AG09309 (cell line): Measurements from ENCODE around the gene ADGRV1.

Experiments used
- DNase-seq: peaks from one replicate; pipeline ENCODE4 v3.0.0-alpha.2; 2010; ENCODE audit warnings: low read depth
- H3K4me3 ChIP-seq: 2 replicates; pipeline ENCODE4 v1.5.1; 2011; ENCODE audit warnings: mild to moderate bottlenecking, low read depth, low read length, moderate library complexity; ENCODE audit not compliant: control insufficient read depth
- TF ChIP-seq, protein P1 (sequence below): IDR thresholded peaks from 2 replicates; pipeline ENCODE4 v1.5.1; 2011; ENCODE audit warnings: mild to moderate bottlenecking, low read depth, low read length, inconsistent platforms; ENCODE audit not compliant: insufficient read depth, control insufficient read depth; ENCODE audit errors: missing control alignments

ADGRV1 gene

DNA sequence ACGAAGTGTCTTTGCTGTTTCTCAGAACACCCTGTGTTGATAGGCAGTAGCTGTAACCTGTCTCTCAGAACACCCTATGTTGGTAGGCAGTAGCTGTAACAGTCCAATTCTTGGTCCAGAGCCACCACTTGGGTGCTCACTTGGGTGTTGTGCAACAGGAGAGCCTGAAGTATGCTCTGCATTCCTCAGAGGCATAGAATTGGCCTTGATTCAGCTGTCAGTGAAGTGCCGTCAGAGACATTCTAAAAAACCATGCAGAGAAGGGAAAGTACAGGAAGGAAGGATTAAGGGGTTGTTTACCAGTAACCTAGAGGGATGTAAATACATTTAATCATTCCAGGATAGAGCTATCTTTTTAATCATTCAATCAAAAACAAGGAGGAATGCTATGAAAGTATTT, 593.4 kb downstream of the ADGRV1 start:
- TF ChIP-seq, protein P1, sequence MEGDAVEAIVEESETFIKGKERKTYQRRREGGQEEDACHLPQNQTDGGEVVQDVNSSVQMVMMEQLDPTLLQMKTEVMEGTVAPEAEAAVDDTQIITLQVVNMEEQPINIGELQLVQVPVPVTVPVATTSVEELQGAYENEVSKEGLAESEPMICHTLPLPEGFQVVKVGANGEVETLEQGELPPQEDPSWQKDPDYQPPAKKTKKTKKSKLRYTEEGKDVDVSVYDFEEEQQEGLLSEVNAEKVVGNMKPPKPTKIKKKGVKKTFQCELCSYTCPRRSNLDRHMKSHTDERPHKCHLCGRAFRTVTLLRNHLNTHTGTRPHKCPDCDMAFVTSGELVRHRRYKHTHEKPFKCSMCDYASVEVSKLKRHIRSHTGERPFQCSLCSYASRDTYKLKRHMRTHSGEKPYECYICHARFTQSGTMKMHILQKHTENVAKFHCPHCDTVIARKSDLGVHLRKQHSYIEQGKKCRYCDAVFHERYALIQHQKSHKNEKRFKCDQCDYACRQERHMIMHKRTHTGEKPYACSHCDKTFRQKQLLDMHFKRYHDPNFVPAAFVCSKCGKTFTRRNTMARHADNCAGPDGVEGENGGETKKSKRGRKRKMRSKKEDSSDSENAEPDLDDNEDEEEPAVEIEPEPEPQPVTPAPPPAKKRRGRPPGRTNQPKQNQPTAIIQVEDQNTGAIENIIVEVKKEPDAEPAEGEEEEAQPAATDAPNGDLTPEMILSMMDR: no peak
- DNase-seq: peak; percentile 76
- H3K4me3 ChIP-seq: no peak overlapping the region

GRCh38 chr5:91154338-91154737, 595.7 kb downstream of the ADGRV1 start:
- TF ChIP-seq, protein P1: no peak
- no peak overlapping the region for H3K4me3 ChIP-seq
- DNase-seq: no peak

DNA sequence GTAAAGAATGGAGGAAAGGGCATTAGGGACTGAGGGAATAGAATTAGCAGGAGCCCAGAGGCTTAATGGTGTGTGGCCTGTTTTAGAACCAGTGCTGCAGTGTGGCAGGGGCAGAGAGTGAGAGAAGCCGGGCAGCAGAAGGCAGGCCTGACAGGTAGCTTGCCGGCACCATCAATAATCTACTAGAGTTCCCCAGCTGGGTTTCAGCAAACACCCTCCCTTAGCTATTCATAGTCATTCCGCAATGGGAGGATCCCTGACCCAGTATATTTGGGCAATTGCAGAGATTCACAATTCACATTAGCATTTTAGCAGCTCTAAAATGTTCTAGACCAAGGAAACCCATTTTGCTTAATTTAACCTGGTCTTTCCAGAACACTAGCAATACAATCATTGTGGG, 596.7 kb downstream of the ADGRV1 start:
- no peak for DNase-seq
- TF ChIP-seq, protein P1: no peak
- no peak overlapping the region for H3K4me3 ChIP-seq

GRCh38 chr5:91156242-91156641, 597.6 kb downstream of the ADGRV1 start:
- no peak overlapping the region for H3K4me3 ChIP-seq
- no peak for DNase-seq
- TF ChIP-seq, protein P1: no peak

DNA sequence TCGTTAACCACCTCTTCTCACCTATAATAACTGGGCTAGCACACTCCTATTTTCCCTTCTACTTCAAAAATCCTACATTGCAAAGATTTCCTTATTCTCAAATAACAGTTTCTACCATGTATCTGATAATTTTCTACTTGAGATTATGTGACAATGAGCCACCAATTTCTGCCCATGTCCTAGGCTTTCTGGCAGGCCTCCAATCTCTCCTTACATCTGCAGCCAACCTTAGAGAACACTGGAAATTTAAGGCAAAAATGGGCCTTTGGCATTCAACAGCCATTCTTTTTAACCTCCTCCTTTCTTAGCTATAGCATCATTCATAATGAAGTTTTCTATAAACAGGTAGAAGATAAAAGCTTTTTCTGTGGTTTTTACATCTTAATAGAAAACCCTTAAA, 599.4 kb downstream of the ADGRV1 start:
- no peak for DNase-seq
- TF ChIP-seq, protein P1: no peak
- no peak overlapping the region for H3K4me3 ChIP-seq

DNA sequence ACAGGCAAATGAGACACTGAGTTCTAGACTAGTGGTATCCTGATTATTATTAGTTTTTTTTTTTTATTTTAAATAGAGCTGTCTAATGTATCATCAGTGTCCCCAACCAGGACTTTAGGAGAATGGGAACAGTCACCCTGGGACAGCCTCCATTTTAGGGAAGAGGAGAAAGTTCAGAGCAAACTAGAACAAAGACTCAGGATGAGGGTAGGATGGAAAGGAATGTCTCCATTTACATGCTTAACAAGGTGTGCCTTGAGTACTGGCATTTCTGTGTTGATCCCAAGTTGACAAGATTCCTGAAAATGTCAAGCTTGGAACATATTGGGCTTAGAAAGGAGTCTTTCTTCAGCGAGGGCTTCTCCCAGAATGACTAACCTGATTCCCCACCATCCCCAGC, 601.0 kb downstream of the ADGRV1 start:
- DNase-seq: no peak
- H3K4me3 ChIP-seq: no peak overlapping the region
- TF ChIP-seq, protein P1: no peak

DNA sequence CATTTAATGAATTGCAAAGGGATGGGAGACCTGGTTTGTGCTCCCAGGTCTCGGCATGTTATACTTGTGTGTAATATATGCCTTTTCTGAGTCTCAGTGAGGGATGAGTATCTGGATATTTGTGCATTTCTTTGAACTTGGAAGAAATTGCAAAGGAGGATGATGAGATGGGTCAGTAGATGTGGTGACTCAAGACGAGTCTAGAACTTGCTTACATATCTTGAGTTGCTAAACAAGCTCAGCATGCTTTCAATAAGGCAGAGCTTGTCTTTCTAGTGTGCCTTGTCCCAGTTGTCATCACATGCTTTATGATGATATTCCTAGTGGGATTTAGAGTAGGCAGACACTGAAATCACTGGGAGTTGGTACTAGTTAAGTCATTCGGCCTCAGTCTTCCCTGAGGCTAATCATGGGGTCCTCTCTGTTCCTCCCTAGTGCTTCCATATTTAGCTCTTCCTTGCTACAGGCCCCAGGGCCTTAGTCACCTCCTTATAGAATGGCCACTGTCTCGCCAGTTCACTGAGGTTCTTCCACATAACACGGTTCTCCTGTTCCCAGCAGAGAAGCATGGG, 602.2 kb downstream of the ADGRV1 start:
- no peak for DNase-seq
- TF ChIP-seq, protein P1: no peak

More for the DNA sequence above, 602.2 kb downstream of the ADGRV1 start:
- H3K4me3 ChIP-seq: no peak overlapping the region
